Thyroid gland (tissue), 4 donors: ENCODE measurements around the gene STT3B. TPM values are rescaled to one million over a fixed set of nuclear protein-coding genes. Genes with fewer than 3 reads are reported as not detected.
"Not testable (repeated sequence)": the region's sequence is repeated elsewhere in the genome, so short reads cannot be mapped to it uniquely, and the experiment has no call there.

Source experiments
- DNase-seq, 2 donors: peaks; one replicate each; pipeline ENCODE4 v3.0.0-alpha.2; 2019
- H3K27ac ChIP-seq, 3 donors: fragments of 200-600 bp; sonication (generic); 1 replicate in 2 of 3; 2 replicates in 1 of 3; pipeline ENCODE4 v1.5.1; 2016 to 2019; ENCODE audit warnings: mild to moderate bottlenecking in 1 of 3, moderate library complexity in 1 of 3
- H3K27me3 ChIP-seq: fragments of 200-600 bp; sonication (generic); one replicate; pipeline ENCODE4 v1.5.1; 2019
- H3K36me3 ChIP-seq, 2 donors: fragments of 200-600 bp; sonication (generic); one replicate each; pipeline ENCODE4 v1.5.1; 2016 to 2019
- H3K4me1 ChIP-seq, 2 donors: fragments of 200-600 bp; sonication (generic); one replicate each; pipeline ENCODE4 v1.5.1; 2017 to 2019
- H3K4me3 ChIP-seq, 3 donors: fragments of 200-600 bp; sonication (generic); replicated peaks in 1 of 3; 1 replicate in 2 of 3; 2 replicates in 1 of 3; pipeline ENCODE4 v1.5.1; 2016; ENCODE audit warnings: mild to moderate bottlenecking in 1 of 3
- H3K9me3 ChIP-seq: fragments of 200-600 bp; sonication (generic); one replicate; pipeline ENCODE4 v1.5.1; 2017
- POLR2A ChIP-seq, 2 donors: fragments of 450-650 bp; IDR thresholded peaks; one replicate each; pipeline ENCODE4 v1.6.1; 2017; ENCODE audit warnings: antibody characterized with exemption in 2 of 2, mild to moderate bottlenecking in 2 of 2, moderate library complexity in 1 of 2
- WGBS, 2 donors: methylation state at CpG; one replicate each; pipeline ENCODE4 v1.1.5; 2017; 5-methylcytosine and 5-hydroxymethylcytosine counted together
- intact Hi-C: fragments of 100-400 bp; cut with DNase I; formaldehyde crosslinking; loops from one replicate; pipeline ENCODE4 v1.15.1; 2023
- total RNA-seq, 4 donors: library from RNA; depleted of rRNA; stranded (reverse); fragments of >200 nt; gene quantifications; one replicate each; pipeline ENCODE4 v1.2.3, GENCODE V29; 2016
- TF ChIP-seq, protein P1 (sequence below), 6 experiments: fragments of 200-600 bp in 3 of 6; fragments of 450-650 bp in 3 of 6; sonication (generic) in 3 of 6; IDR thresholded peaks; one replicate each; pipeline ENCODE4 v1.5.1; 2016 to 2019; ENCODE audit warnings: antibody characterized with exemption in 6 of 6, mild to moderate bottlenecking in 2 of 6, inconsistent platforms in 1 of 6, moderate library complexity in 1 of 6

STT3B gene
- total RNA-seq, 4 donors from 2014 or later: 111 to 172 (median 150) TPM

DNA sequence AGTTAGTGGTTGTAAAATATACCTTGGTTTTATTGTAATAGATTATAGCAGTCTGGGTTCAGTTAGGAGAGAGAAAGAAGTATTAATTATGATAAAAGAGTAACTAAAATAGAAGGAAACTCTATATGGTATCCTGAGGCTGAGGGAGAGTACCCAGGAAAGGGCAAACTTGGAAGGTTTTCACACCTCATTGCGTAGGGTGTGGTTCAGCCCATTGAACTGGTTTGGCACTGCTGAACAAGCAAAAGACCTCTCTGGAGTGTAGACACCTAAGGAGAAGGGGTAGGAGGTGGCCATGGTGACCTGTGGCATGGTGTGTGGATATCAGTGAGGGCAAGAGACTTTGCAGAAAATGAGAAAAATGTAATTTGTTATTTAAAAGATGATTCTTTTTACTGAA is 63.5 kb downstream of the STT3B start:
- Histone ChIP-seq H3K4me3 (no peak overlapping the region), H3K4me1 (peaks cover 4 to 11% of the 10 kb centered on the region in 2 donors), H3K27me3 (no peaks in the 10 kb centered on the region), H3K9me3 (no peaks in the 10 kb centered on the region), H3K36me3 (no peaks in the 10 kb centered on the region), H3K27ac (no peak overlapping the region)
- intact Hi-C loops: no loop called here
- DNase-seq: no peak
- TF ChIP-seq, protein P1, sequence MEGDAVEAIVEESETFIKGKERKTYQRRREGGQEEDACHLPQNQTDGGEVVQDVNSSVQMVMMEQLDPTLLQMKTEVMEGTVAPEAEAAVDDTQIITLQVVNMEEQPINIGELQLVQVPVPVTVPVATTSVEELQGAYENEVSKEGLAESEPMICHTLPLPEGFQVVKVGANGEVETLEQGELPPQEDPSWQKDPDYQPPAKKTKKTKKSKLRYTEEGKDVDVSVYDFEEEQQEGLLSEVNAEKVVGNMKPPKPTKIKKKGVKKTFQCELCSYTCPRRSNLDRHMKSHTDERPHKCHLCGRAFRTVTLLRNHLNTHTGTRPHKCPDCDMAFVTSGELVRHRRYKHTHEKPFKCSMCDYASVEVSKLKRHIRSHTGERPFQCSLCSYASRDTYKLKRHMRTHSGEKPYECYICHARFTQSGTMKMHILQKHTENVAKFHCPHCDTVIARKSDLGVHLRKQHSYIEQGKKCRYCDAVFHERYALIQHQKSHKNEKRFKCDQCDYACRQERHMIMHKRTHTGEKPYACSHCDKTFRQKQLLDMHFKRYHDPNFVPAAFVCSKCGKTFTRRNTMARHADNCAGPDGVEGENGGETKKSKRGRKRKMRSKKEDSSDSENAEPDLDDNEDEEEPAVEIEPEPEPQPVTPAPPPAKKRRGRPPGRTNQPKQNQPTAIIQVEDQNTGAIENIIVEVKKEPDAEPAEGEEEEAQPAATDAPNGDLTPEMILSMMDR (IDR thresholded peaks at IDR 0.05): no peak
- WGBS, 2 donors: 72 to 80% methylated on average over 1 of the region's 1 CpG

DNA sequence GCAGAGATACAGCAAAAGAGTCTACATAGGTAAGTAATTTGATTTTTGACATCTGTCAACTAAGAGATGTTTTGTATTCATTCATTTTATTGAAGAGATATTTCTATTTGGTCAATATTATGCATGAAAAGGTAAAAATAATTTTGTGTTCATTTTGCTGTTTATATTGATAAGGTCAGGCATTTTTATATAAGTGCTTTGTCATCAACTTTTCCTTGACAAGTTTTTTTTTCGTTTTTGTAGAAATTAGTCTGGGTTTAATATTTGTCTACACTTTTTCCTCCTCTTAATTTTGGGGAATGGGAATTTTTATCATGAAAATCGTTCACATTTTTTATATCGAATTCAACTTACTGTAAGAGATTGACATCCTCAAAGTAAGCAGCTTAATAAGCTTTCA is 67.7 kb downstream of the STT3B start:
- WGBS, 2 donors: 96 to 98% methylated on average over 3 of the region's 3 CpGs

DNA sequence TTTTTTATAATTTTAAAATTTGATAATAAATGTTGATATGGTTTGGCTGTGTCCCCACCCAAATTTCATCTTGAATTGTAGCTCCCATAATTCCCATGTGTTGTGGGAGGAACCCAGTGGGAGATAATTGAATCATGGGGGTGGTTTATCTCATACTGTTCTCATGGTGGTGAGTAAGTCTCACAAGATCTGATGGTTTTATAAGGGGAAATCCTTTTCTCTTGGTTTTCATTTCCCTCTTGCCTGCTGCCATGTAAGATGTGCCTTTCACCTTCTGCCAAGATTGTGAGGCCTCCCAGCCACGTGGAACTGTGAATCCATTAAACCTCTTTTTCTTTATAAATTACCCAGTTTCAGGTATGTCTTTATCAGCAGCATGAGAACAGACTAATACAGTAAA is 72.6 kb downstream of the STT3B start:
- H3K4me1 ChIP-seq, H3K27ac ChIP-seq, DNase-seq, H3K36me3 ChIP-seq, H3K4me3 ChIP-seq, H3K27me3 ChIP-seq, intact Hi-C loops, H3K9me3 ChIP-seq: not testable (repeated sequence)
- 95 to 97% methylated on average over 1 of the region's 1 CpG for WGBS, 2 donors

More for the DNA sequence above, 67.7 kb downstream of the STT3B start:
- intact Hi-C loops: no loop called here
- Histone ChIP-seq H3K27ac (no peak overlapping the region), H3K27me3 (no peaks in the 10 kb centered on the region), H3K4me1 (peaks cover 4 to 11% of the 10 kb centered on the region in 2 donors), H3K36me3 (no peaks in the 10 kb centered on the region), H3K4me3 (no peak overlapping the region), H3K9me3 (no peaks in the 10 kb centered on the region)
- no peak for TF ChIP-seq POLR2A (IDR thresholded peaks at IDR 0.05)
- TF ChIP-seq, protein P1 (IDR thresholded peaks at IDR 0.05): no peak
- DNase-seq: no peak

DNA sequence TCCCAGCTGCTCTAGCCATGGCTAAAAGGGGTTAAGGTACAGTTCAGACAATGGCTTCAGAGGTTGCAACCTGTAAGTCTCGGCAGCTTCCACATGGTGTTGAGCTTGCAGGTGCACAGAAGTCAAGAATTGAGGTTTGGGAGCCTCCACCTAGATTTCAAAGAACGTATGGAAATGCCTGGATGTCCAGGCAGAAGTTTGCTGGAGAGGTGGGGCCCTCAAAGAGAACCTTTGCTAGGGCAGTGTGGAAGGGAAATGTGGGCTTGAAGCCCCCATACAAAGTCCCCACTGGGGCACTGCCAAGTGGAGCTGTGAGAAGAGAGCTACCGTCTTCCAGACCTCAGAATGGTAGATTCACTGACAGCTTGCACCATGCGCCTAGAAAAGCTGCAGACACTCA is 73.7 kb downstream of the STT3B start:
- Histone ChIP-seq H3K27ac (no peak overlapping the region), H3K4me3 (no peak overlapping the region), H3K27me3 (no peaks in the 10 kb centered on the region), H3K9me3 (no peaks in the 10 kb centered on the region), H3K36me3 (no peaks in the 10 kb centered on the region), H3K4me1 (no peaks in the 10 kb centered on the region)
- no peak for DNase-seq
- intact Hi-C loops: no loop called here
- TF ChIP-seq, protein P1 (IDR thresholded peaks at IDR 0.05): no peak
- no peak for TF ChIP-seq POLR2A (IDR thresholded peaks at IDR 0.05)
- WGBS, 2 donors: 93% methylated on average over 4 of the region's 4 CpGs

DNA sequence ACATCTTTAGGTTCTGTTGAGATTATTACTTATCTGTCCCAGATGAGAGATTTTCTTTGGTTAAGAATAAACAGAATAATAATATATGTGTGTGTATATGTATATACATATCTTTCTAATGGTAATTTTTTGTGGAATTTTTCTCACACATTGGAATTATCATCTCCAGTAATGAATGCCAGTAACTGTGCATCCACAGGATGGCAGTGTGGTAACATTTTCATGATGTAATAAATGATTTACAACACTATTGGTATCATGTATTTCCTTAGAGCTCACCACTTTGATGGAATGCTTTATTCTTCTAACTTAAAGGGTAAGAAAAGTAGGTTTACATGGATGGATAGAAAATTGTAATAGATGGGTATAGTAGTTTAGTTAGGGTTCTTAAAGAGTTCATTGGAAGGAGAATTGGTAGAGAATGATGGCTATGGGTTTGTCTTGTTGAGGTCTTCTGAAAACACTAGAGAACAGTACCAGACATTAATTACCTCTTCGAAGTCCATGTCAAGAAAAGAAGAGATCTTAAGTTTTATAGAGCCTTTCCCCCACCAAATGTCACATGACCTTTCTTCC is 78.1 kb downstream of the STT3B start:
- intact Hi-C loops: loop anchor here (5.0 kb wide), 1 partner anchor 157 kb away; no protein-coding TSS in a partner anchor

More for the DNA sequence above, 78.1 kb downstream of the STT3B start:
- H3K36me3 ChIP-seq: no peaks in the 10 kb centered on the region
- no peak for TF ChIP-seq POLR2A (IDR thresholded peaks at IDR 0.05)
- TF ChIP-seq, protein P1 (IDR thresholded peaks at IDR 0.05): peak in 5 of 6 experiments; percentile 19 to 70 (median 55)
- H3K4me3 ChIP-seq: no peak overlapping the region
- H3K27me3 ChIP-seq: no peaks in the 10 kb centered on the region
- no peaks in the 10 kb centered on the region for H3K9me3 ChIP-seq
- H3K4me1 ChIP-seq: no peaks in the 10 kb centered on the region
- WGBS, 2 donors: 80 to 85% methylated on average over 1 of the region's 1 CpG
- H3K27ac ChIP-seq: no peak overlapping the region
- DNase-seq: peak; percentile 17 to 19
